Inflammatory macrophage (primary cell): Measurements from ENCODE around the gene SCARF2.
A peak's percentile ranks its signal among the peaks of the same experiment; 100 is the strongest.
"Not testable (repeated sequence)": the region's sequence is repeated elsewhere in the genome, so short reads cannot be mapped to it uniquely, and the experiment has no call there.

Experiments
- DNase-seq, 2 donors: peaks; one replicate each; pipeline ENCODE4 v3.0.0-alpha.2; 2020 to 2022

SCARF2 gene

DNA sequence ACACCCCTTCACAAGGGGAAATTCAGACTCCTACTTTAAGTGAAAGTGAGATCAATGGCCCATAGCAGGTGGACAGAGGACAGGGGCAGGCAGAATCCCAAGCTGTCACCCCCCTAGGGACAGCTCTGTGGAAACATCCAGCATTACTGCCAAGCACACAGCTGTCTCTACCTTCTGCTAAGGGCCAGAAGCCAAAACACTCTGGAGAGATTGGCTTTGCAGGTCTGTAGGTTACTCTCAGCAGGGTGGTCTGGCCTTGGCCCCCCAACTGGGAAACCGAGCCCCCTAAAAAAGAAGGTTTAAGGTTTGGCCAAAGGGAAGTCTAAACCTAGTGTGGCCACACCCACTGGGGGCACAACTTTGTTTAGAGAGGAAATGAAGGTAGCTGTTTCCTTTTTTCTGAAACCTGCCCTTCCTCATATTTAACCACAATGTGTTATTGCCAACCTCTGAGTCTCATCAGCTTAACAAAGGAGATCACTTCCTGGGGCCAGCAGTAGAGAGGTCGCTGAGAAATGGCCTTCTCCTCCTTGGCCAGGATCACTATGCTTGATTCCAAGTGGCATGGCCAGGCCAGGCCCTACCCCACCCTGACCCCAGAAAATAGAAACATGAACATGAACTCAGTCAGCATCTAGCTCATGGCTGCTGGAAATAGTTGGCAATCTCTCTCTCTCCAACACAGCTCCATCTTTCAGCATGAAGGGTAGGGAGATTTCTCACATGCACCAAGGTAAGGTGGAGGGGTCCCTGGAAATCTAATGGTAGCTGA, 25.9 kb upstream of the SCARF2 start:
- peak; percentile 46 to 66 for DNase-seq

DNA sequence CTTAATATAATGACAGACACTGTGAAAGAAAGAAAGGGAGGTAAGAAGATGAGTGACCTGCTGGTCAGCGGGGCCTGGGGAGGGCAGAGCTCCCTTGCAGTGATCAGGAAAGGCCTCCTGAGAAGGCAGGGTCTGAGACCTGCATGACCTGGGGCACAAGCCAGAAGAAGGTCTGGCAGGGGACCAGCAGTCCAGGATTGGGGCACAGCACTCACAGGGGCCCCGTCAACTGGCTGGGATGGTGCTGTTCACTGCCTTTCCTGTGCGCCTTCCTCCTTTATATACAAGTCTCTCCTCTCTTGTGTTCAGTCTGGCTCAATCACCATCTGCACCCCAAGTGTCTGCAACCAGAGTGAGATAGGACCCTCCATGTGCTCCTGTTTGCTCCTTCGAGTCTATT, 22.2 kb upstream of the SCARF2 start:
- DNase-seq = no peak

DNA sequence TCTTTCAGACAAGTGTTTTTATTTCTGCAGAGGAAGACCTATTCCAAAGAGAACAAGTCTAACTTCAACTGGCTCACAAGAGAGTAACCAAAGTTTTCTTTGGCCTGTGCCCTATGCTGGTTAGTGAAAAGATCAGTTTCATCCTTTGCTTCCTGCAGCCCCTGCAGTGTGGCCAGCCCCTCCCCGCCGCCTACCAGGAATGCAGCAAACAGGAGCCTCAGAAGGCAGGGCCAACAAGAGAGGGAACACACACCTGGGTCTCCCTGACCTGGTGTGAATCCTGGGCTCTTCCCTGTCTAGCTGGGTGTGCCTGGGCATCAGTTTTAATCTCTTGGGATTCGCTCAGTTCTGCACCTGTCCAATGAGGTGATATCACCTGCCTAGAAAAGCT, 21.5 kb upstream of the SCARF2 start:
- no peak for DNase-seq

DNA sequence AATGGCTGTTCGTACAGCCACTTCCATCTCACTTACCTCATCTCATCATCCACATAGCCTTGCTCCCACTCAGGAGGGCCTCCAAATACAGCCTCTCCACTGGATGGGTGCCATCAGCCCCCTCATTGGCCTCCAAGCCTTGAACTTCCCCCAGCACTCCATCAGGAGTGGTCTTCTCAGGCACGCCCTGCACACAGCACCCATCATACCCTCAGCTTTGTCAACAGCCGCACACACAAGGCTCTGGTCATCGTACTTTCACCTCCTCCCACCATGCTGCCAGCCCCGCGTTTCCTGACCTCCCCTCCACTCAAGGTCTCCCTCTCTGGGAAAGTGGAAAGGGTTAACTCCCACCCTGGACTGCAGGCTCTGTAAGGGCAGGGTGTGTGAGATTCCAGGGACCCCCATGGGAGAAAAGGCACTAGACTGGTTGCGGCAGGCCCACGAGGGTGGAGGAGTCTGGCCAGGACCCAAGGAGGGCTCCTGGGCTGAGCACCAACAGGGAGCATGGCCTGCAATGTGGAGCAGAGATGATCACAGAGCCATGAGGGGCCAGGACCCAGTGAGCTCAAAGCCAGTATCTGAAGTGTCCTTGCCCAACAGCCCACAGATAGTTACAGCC, 21.0 kb upstream of the SCARF2 start:
- no peak for DNase-seq

DNA sequence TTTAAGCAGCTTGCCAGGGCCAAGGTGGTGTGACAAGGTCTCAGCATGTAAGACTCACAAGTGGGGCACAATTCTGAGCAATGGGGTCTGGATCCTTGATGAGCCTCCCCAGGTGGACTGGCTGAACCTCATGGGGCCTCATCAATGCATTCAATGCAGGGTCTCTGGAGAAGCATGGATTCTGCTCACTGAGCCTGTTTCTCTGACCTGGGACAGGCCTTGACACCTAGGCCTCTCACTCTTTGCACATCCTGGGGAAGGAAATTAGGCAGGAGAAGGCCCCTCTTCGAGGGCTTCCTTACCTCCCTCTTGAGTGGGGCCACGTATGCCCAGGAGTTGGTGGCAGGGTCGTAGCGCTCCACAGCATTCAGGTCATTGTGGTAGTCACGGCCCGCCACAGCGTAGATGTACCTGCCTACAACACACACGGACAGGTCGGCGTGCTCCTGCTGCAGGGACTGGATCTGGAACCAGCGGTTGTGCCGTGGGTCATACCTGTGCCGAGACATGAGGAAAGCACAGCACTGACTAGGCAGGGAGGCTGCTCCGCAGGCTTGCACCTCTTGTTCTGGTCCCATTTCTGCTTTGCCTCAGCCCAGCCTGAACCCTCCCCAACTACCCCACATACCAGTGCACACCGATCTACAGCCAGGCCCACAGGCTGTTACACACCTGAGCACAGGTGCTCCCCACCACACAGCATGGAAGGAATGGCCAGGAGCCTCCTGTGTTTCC, 20.0 kb upstream of the SCARF2 start:
- no peak for DNase-seq

DNA sequence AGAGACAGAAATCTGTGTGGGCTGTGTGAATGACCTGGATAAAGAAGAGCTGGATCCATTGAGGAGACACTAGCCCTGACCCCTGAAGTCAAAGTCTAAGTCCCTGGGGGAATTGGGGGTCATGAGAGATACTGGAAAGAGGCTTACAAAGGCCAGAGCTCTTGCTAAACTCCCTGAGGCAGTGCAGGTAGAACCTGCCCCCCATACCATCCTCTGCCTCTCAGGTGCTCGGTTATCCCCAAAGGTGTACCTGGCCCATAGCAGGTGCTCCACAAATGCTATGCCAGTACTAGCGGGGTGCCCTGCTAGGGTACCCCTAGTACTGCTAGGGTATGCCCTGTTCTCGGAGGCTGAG, 19.1 kb upstream of the SCARF2 start:
- DNase-seq = no peak

DNA sequence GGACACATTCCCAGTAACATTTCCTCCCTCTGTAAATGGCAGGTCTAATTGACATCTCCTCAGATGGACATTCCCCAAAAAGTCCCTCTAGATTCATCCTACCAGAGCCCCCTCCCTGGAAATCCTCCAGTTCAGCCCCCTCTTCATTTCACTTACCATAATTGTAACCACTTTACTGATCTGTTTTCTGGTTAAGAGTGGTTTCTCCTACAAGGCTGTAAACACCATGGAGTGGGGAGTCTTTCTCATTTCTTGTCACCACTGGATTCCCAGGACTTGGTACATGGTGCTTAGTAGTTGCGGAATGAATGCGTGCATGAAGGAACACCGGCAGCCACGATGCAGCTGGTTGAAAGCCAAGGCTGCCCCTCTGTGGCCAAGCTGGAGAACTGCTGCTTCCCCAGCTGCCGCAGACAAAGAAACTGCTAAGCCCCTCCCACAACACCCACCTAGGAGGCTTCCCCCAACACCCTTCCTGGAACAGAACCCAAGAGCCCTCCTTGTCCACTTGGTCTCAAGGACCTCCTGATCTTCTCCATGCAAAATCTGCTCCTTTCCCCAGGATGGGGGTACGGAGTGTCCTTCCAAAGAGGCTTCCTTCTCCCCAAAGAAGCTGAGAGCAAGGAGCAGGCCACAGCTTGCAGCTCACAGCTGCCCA, 18.6 kb upstream of the SCARF2 start:
- DNase-seq = peak; percentile 77 to 85

DNA sequence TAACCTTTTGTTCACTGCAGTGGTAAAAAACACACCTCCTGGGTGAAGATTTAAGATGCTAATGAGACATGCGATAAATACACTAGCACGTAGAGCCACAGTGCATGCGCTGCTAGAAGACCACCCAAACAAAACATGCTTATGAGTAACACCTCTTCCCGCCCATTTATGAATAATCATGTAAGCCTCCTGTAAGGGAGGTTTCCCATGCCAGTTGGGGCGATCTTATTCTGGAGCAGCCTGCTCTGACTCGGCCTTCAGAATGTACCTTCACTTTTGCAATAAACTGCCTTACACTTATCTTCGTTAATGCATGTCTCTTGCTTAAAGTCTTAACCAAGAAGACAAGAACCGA, 18.1 kb upstream of the SCARF2 start:
- no peak for DNase-seq

DNA sequence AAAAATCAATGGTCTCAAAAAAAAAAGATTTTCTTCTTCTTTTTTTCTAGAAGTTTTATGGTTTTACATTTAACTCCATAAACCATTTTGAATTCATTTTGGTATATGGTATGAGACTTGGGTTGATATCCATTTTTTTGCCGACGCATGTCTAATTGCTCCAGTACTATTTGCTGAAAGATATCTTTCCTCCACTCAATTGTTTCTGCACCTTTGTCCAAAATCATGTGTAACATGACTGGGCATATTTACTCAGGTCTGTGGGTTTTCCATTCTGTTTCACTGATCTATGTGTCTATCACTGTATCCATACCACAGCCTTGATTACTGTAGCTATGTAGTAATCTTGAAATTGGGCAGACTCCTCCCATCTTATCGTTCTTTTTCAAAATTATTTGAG, 15.6 kb upstream of the SCARF2 start:
- no peak for DNase-seq

DNA sequence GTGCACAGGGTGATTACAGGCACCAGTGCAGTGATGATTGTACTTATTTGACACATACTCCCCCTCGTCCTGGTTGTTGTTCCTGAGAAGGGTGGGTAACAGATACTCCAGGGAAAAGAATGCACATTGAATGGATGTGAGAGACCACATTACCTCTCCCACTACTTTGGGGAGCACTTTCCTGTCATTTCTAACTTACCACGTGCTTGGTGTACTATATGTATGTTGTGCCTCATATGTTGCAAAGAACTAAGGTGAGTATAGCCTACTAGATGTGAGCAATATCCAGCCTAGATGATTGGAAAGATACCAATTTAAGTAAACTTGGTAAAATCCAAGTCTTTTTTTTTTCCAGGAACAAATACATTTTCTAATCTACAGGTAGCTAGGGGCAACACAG, 14.3 kb upstream of the SCARF2 start:
- DNase-seq = no peak

DNA sequence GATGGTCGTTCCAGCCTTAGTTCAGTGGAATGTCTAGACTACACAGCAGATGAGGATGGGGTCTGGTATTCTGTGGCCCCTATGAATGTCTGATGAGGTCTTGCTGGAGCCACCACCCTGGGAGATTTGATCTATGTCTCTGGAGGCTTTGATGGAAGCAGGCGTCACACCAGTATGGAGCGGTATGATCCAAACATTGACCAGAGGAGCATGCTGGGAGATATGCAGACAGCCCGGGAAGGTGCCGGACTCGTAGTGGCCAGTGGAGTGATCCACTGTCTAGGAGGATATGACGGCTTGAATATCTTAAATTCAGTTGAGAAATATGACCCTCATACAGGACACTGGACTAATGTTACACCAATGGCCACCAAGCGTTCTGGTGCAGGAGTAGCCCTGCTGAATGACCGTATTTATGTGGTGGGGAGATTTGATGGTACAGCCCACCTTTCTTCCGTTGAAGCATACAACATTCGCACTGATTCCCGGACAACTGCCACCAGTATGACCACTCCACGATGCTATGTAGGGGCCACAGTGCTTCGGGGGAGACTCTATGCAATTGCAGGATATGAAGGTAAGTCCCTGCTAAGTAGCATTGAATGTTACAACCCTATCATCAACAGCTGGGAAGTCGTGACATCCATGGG, 13.6 kb upstream of the SCARF2 start:
- not testable (repeated sequence) for DNase-seq

DNA sequence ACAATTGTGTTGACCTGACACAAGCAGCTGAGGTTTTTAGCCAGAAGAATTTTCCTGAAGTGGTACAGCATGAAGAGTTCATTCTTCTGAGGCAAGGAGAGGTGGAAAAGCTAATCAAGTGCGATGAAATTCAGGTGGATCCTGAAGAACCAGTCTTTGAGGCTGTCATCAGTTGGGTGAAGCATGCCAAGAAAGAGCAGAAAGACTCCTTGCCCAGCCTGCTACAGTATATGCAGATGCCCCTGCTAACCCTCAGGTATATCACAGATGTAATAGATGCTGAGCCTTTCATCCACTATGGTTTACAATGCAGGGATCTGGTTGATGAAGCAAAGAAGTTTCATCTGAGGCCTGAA, 12.9 kb upstream of the SCARF2 start:
- no peak for DNase-seq

DNA sequence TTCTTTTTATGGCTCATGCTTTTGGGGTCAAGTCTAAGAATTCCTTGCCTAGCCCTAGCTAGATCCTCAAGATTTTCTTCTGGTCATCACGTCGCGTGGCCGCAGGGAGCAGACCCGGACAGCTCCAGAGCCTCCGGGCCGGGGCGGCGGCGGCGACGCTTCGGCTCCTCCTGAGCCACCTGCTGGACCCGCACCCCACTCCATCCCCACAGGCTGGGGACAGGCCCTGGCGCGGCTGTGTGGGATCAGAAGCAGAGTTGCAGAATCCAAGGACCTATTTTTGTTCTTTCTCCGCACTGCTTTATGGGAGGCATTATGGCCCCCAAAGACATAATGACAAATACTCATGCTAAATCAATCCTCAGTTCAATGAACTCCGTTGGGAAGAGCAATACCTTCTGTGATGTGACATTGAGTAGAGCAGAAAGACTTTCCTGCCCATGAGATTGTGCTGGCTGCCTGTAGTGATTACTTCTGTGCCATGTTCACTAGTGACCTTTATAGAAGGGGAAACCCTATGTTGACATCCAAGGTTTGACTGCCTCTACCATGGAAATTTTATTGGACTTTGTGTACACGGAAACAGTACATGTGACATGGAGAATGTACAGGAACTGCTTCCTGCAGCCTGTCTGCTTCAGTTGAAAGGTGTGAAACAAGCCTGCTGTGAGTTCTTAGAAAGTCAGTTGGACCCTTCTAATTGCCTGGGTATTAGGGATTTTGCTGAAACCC, 12.4 kb upstream of the SCARF2 start:
- DNase-seq = no peak

DNA sequence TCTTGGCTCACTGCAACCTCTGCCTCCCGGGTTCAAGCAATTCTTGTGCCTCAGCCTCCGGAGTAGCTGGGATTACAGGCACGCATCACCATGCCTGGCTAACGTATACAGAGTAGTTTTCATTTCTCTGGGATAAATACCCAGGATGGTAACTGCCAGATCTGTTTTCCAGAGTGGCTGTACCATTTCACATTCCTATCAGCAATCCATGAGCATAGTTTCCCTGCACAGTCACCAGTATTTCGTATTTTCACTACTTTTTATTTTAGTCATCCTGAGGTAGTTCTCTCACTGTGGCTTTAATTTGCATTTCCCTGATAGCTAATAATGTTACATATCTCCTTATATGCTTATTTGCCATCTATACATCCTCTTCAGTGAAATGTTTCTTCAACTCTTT, 11.0 kb upstream of the SCARF2 start:
- DNase-seq = no peak

DNA sequence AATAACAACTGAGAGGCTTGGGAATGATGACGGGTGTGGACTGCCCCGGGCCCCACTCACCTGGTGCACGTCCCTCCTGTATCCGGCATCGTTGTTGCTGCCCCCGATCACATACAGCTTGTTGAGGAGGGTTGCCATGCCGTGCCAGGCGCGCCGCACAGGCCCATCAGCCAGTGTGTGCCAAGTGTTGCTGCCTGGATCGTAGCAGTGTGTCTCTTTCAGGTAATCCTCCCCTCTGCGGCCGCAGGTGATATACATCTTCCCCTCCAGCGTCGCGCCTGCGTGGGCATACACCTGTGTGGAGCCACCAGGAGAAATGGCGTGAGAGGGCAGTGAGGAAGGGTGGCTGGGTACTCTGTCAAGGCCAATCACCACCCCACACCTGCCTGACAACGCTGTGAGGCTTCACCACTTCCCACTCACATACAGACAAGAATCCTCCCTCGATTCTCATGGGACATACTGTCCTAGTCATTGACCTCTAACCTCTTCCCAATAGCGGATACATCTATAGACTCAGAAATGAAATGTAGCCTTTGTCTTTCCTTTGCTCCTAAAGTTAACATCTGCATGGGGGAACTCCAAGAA, 8.9 kb upstream of the SCARF2 start:
- no peak for DNase-seq

DNA sequence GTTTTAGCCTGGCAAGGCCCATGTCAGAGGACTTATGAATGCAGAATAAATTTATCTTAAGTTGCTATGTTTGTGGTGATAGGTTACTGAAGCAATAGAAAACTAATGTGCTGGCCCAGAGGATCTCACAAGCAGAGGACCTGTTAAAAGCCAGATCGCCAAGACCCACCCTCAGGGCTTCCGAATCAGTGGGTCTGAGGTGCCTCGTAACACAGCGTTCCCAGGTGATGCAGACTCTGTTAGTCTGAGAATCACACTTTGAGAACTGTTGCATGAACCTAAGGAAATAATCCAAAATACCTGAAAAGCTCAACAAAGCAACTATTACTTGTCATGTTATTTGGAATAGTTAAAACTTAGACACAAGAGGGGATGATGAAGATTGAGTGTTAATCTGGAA, 6.7 kb upstream of the SCARF2 start:
- no peak for DNase-seq

DNA sequence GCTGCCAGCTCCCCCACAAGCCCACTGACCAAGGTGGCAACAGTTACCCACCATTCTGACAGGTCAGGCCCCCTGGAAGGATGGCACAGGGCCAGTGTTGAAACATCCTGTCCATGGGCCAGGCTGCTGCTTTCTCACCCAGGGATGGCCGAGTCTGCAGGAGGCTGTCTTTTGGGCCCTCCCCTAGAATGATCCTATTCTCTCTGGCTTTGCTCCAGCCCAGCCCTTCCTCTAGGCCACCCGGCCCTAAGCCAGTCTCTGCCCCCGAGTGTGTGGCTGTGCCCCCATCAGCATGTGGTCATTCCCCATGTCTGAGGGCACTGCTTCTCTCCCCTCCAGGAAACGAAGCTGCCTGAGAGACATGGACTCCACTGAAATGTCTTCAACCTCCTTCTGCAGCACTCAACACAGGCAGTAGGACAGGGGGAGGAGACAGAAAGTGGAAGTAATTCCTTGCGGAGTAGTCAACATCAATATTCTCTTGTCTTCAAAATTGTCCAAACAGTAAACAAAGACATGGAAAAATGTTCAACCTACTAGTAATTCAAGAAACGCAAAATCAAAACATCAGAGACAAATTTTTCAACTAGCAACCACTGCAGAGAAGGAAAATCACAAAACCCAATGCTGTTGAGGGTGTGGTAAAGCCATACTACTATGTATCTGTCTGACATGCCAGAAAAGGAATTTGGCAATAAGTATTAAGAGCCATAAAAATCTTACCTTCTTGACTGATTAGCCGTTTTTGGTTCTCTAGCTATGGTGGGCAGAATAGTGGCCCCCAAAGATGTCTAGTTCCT, 5.1 kb upstream of the SCARF2 start:
- no peak for DNase-seq

DNA sequence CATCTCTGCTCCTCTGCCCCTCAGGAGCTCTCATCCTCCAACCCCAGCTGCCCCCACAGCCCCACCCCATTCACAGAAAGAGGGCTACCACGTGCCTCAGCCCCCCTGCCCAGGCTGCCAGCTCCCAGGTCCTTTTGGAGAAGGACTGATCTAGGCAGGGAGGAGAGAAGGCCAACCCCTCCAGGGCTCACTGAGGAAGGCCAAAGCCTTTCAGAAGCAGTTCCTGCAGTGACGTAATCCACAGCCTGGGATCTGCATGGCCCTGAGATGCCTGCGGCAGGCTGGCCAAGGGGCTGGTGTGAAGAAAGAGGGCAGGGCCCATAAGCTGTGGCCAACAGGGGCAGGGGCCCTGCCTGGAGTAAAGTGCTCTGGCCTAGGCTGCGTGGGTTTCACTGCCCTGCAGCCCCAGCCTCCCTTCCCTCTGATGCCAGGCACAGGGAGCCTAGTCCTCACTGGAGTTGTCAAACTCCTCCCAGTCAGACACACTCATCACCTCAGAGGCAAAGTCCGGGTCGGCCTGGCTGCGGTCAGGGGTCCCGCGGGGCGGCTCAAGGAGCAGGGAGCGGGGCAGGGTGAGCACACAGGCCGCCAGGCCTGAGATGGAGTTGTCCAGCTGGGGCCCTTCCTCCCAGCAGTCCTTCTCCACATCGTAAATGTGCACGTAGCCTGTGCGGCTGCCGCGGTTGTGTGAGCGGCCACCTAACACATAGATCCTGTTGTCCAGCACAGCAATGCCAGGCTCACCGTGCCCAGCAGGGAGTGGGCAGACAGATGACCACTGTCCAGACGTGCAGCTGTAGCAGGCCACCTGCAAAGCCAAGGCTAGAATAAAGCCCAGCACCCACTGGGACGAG, 4.2 kb upstream of the SCARF2 start:
- DNase-seq = peak in 1 of 2 donors; percentile 43

DNA sequence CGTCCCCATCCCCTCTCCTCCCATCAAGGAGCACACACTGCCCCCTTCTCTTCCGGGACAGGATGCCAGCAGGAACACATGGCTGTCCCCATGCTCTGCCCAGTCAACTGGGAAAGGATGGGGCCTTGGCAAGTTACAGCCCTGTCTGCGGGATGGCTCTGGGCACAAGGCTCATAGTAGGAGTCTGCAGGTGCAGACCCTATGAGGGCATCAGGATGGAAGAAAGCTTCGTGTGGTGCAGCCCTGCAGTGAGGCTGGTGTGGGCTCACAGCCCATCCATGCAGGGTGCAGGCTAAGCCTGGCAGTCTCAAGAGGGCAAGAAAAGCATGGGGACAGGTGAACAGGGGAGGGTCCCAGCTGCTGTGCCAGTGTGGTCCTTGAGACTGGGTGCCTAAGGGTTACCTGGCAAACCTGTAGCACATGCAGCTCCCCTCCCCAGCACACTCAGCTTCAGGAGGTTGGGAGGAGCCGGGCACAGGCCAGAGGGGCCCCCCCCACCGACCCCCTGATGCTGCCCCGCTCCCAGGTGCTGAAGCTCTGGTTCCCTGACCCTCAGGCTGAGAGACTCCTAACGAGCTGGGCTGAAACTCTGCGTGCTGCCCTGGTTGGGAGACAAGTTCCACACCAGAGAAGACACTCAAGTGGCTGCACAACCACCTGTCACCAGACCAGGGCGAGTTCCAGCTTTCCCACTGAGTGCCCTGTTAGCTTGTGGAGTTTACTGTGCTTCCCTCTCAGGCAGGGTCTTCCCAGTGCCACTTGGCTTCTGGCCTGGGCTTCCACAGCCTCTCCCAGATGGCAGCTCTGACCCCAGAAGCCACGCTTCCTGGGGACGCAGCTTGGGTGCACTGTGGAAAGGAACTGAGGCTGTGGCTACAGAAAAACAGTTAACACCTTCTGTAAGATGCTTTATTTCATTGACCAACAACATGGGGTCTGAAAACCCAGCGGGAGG, 3.3 kb upstream of the SCARF2 start:
- DNase-seq = no peak
